HT-29 (cell line): Measurements from ENCODE around the gene RIOK1. TPM values are rescaled to one million over a fixed set of nuclear protein-coding genes. Genes with fewer than 3 reads are reported as not detected.
"Not testable (repeated sequence)": the region's sequence is repeated elsewhere in the genome, so short reads cannot be mapped to it uniquely, and the experiment has no call there.

Experiments
- DNase-seq: peaks from one replicate; pipeline ENCODE4 v3.0.0-alpha.2; 2015; ENCODE audit warnings: low spot score
- total RNA-seq: library from RNA; depleted of rRNA; stranded (reverse); fragments of >200 nt; shearing (Covaris generic); gene quantifications from 2 replicates; pipeline ENCODE4 v1.2.3, GENCODE V29; 2014; rRNA removed

RIOK1 gene
- total RNA-seq, 1 experiment from 2014 or later: 28.4 TPM

GRCh38 chr6:7440476-7440875 is 50.9 kb downstream of the RIOK1 start:
- DNase-seq: no peak

GRCh38 chr6:7441048-7441775 is 51.6 kb downstream of the RIOK1 start:
- no peak for DNase-seq

- DNase-seq: no peak
These were observed 52.9 kb downstream of the RIOK1 start for GRCh38 chr6:7442467-7442866.

- no peak for DNase-seq
These were observed 55.5 kb downstream of the RIOK1 start for GRCh38 chr6:7445101-7445500.

- DNase-seq: no peak
These were observed 56.4 kb downstream of the RIOK1 start for GRCh38 chr6:7445885-7446461.

- no peak for DNase-seq
These were observed 57.2 kb downstream of the RIOK1 start for GRCh38 chr6:7446619-7447325.

GRCh38 chr6:7448232-7448631 is 58.6 kb downstream of the RIOK1 start:
- no peak for DNase-seq

GRCh38 chr6:7449018-7449417 is 59.4 kb downstream of the RIOK1 start:
- no peak for DNase-seq

GRCh38 chr6:7451326-7451725 is 61.7 kb downstream of the RIOK1 start:
- no peak for DNase-seq

- no peak for DNase-seq
These were observed 63.3 kb downstream of the RIOK1 start for GRCh38 chr6:7452898-7453297.

- DNase-seq: no peak
These were observed 65.2 kb downstream of the RIOK1 start for GRCh38 chr6:7454696-7455358.

- DNase-seq: not testable (repeated sequence)
These were observed 66.7 kb downstream of the RIOK1 start for GRCh38 chr6:7456302-7456701.

- no peak for DNase-seq
These were observed 71.8 kb downstream of the RIOK1 start for GRCh38 chr6:7461416-7461815.

- DNase-seq: peak; percentile 41
These were observed 74.2 kb downstream of the RIOK1 start for GRCh38 chr6:7463785-7464184.

GRCh38 chr6:7467007-7467897 is 77.6 kb downstream of the RIOK1 start:
- DNase-seq: peak; percentile 61

Other genes with a start within 250 kb of the RIOK1 start
- gene SSR1, start 76.6 kb upstream of the RIOK1 start, total RNA-seq: 33.4 and 34.6 TPM in 2 replicates
- gene CAGE1, start 66 bp upstream of the RIOK1 start, total RNA-seq: 0.10 and 0.16 TPM in 2 replicates
- gene DSP, start 151.9 kb downstream of the RIOK1 start, total RNA-seq: 28.0 and 29.7 TPM in 2 replicates
- gene SNRNP48, start 200.4 kb downstream of the RIOK1 start, total RNA-seq: 7.6 and 9.3 TPM in 2 replicates